Measurements from ENCODE around the gene ZKSCAN4. TPM values are rescaled to one million over a fixed set of nuclear protein-coding genes. Genes with fewer than 3 reads are reported as not detected.

Gene ZKSCAN4
- polyA plus RNA-seq (8.3 and 12.6 TPM in 2 replicates), polyA minus RNA-seq (18.0 and 21.4 TPM in 2 replicates)

DNA sequence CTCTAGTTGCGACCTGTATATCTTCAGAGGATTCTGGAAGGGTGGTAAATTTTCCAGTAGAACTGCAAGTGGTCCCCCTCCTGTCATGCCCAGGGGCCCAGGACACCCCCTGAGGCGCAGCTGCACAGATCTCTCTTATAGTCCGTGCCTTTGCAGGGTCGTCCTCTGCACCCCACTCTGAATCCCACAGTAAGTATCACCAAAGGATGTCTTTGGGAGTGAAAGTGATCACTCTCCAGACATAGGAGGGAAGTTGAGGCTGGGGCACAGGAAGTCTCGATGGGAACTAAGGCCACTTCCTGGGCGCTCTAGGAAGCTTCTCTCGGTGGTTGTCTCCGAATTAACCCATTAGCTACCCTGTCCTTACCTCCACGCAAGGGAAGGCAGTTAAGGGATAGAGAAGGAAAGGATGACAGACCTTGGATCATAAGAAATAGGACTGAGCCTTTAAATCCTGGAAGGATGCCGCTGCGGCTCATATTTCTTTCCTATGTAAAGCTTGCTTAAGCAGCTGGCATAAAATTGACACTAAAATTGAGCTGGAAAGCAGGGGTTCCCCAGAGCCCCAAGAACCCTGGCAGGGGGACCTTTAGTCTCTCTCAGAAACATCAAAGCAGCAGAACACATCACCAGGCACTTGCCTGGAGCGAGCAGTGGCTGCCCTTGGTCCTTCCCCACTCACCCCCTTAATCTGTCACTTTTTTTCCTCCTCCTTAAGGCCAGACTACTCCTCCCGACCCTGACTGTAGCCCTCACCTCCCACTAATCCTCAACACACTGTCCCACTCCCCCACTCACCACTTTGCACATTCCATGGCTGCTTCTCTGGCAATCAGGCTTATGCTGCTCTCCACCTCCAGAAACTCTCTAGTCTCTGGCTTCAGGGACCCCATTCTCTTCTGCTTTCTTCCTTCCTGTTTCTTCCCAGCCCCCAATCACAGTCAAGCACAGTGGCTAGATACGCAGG is at the start of gene ZKSCAN4:
TSS of gene ZKSCAN4 (minus strand) at position 261 of the 967 bp plus-strand sequence. CDS start 289 bp downstream, outside the sequence.
- Histone ChIP-seq H3K36me3 (ENCODE audit: insufficient read depth, low read length) (no peaks in the 10 kb centered on the region), H3K27ac (ENCODE audit: low read length) (peak within 1 kb of the TSS; percentile 75)

DNA sequence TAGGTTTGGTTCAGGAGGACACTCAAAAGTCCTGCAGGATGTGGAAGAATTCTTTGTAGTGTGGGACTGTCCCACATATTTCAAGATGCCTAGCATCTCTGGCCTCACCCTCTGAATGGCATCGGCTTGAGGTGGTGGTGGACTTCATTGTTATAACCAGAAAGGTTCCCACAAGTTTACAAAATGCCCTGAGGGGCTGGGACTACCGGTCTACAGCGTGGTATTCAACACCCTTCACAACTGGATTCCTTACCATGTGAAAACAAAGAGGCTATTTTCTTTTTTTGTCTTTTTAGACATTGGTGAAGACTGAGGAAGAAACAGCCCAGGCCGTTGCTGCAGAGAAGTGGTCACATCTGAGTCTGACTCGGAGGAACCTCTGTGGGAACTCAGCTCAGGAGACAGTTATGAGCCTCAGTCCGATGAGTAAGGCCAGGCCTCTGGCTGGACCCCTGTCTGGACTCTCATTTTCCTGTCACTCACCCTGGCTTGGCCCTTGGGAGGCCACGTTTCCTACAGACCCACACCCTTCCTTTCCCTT is 44.5 kb upstream of the ZKSCAN4 start:
- TF ChIP-seq CTCF (IDR thresholded peaks at IDR 0.05; ENCODE audit: poor library complexity, severe bottlenecking) (no peak), TAF1 (IDR thresholded peaks at IDR 0.05; ENCODE audit: low read depth) (no peak), RAD21 (conservative IDR thresholded peaks at IDR 0.05) (no peak), SMC3 (conservative IDR thresholded peaks at IDR 0.05; ENCODE audit: poor library complexity) (no peak), MXI1 (conservative IDR thresholded peaks at IDR 0.05; ENCODE audit: poor library complexity, severe bottlenecking) (no peak), POLR2AphosphoS5 (IDR thresholded peaks at IDR 0.05) (no peak), EP300 (conservative IDR thresholded peaks at IDR 0.05; ENCODE audit: poor library complexity, severe bottlenecking) (no peak), EZH2 (IDR thresholded peaks at IDR 0.05; ENCODE audit: borderline replicate concordance, insufficient read depth, low read length, poor library complexity, severe bottlenecking) (no peak)
- TF ChIP-seq, protein P1, sequence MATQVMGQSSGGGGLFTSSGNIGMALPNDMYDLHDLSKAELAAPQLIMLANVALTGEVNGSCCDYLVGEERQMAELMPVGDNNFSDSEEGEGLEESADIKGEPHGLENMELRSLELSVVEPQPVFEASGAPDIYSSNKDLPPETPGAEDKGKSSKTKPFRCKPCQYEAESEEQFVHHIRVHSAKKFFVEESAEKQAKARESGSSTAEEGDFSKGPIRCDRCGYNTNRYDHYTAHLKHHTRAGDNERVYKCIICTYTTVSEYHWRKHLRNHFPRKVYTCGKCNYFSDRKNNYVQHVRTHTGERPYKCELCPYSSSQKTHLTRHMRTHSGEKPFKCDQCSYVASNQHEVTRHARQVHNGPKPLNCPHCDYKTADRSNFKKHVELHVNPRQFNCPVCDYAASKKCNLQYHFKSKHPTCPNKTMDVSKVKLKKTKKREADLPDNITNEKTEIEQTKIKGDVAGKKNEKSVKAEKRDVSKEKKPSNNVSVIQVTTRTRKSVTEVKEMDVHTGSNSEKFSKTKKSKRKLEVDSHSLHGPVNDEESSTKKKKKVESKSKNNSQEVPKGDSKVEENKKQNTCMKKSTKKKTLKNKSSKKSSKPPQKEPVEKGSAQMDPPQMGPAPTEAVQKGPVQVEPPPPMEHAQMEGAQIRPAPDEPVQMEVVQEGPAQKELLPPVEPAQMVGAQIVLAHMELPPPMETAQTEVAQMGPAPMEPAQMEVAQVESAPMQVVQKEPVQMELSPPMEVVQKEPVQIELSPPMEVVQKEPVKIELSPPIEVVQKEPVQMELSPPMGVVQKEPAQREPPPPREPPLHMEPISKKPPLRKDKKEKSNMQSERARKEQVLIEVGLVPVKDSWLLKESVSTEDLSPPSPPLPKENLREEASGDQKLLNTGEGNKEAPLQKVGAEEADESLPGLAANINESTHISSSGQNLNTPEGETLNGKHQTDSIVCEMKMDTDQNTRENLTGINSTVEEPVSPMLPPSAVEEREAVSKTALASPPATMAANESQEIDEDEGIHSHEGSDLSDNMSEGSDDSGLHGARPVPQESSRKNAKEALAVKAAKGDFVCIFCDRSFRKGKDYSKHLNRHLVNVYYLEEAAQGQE (IDR thresholded peaks at IDR 0.05; ENCODE audit: borderline replicate concordance) = no peak
- Histone ChIP-seq H3K27me3 (ENCODE audit: insufficient read depth, low read depth, low read length) (no peaks in the 10 kb centered on the region), H3K9me2 (ENCODE audit: insufficient read depth, low read length) (no peaks in the 10 kb centered on the region), H3K4me3 (ENCODE audit: low read length) (no peak overlapping the region), H3K36me3 (ENCODE audit: insufficient read depth, low read length) (no peaks in the 10 kb centered on the region), H3K27ac (ENCODE audit: low read length) (no peak overlapping the region), H3K4me2 (ENCODE audit: low read length) (no peak overlapping the region), H2AFZ (ENCODE audit: low read depth, low read length) (no peak overlapping the region), H3F3A (ENCODE audit: insufficient read depth, low read length, poor library complexity, severe bottlenecking) (no peaks in the 10 kb centered on the region), H4K20me1 (ENCODE audit: insufficient read depth) (no peaks in the 10 kb centered on the region), H3K79me2 (replicated peaks; ENCODE audit: insufficient read depth, low read length) (no peaks in the 10 kb centered on the region), H3K9ac (ENCODE audit: low read length) (no peak overlapping the region), H3K9me3 (ENCODE audit: low read length) (no peaks in the 10 kb centered on the region)

More for the DNA sequence above, at the start of gene ZKSCAN4:
- Histone ChIP-seq H2AFZ (ENCODE audit: low read depth, low read length) (peak within 1 kb of the TSS; percentile 78), H3K9me3 (ENCODE audit: low read length) (no peaks in the 10 kb centered on the region), H3K4me3 (ENCODE audit: low read length) (peak within 1 kb of the TSS; percentile 86), H3K27me3 (ENCODE audit: insufficient read depth, low read depth, low read length) (no peaks in the 10 kb centered on the region), H4K20me1 (ENCODE audit: insufficient read depth) (no peaks in the 10 kb centered on the region), H3K9ac (ENCODE audit: low read length) (peak within 1 kb of the TSS; percentile 82), H3K9me2 (ENCODE audit: insufficient read depth, low read length) (no peaks in the 10 kb centered on the region), H3F3A (ENCODE audit: insufficient read depth, low read length, poor library complexity, severe bottlenecking) (no peaks in the 10 kb centered on the region), H3K79me2 (replicated peaks; ENCODE audit: insufficient read depth, low read length) (peaks cover 13% of the 10 kb centered on the region), H3K4me2 (ENCODE audit: low read length) (peak within 1 kb of the TSS; percentile 90)
- TF ChIP-seq MXI1 (conservative IDR thresholded peaks at IDR 0.05; ENCODE audit: poor library complexity, severe bottlenecking) (peak; percentile 69), TAF1 (IDR thresholded peaks at IDR 0.05; ENCODE audit: low read depth) (peak; percentile 36), POLR2AphosphoS5 (IDR thresholded peaks at IDR 0.05) (peak; percentile 82), SMC3 (conservative IDR thresholded peaks at IDR 0.05; ENCODE audit: poor library complexity) (peak; percentile 51), CTCF (IDR thresholded peaks at IDR 0.05; ENCODE audit: poor library complexity, severe bottlenecking) (no peak), RAD21 (conservative IDR thresholded peaks at IDR 0.05) (peak; percentile 45), EP300 (conservative IDR thresholded peaks at IDR 0.05; ENCODE audit: poor library complexity, severe bottlenecking) (no peak), EZH2 (IDR thresholded peaks at IDR 0.05; ENCODE audit: borderline replicate concordance, insufficient read depth, low read length, poor library complexity, severe bottlenecking) (no peak)
